ENCODE data around the gene MIS12.

Gene MIS12

DNA sequence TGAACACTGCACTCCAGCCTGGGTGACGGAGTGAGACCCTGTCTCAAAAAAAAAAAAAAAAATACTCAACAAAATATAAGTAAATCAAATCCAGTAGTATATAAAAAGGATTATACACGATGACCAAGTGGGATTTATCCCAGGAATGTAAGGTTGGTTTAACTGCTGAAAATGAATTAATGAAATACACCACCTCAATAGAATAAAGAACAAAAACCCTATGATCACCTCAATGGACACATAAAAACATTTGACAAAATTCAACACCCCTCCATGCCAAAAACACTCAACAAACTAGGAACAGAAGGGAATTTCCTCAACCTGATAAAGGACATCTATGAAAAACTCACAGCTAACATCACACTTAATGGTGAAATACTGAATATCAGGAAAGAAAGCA lies 6.6 kb downstream of the MIS12 start:
- Histone ChIP-seq H3K9ac (ENCODE audit: low read depth, low read length, poor library complexity, severe bottlenecking) (no peak overlapping the region), H3K4me2 (ENCODE audit: low read depth, low read length, poor library complexity, severe bottlenecking) (no peak overlapping the region), H2AFZ (ENCODE audit: low read length) (no peak overlapping the region), H3K79me2 (ENCODE audit: insufficient read depth, low read length) (peaks cover 22% of the 10 kb centered on the region), H3K4me3 (ENCODE audit: low read length, poor library complexity, severe bottlenecking) (no peak overlapping the region), H4K20me1 (ENCODE audit: insufficient read depth, low read length, poor library complexity, severe bottlenecking) (peaks cover 24% of the 10 kb centered on the region), H3K9me3 (ENCODE audit: insufficient read depth, low read depth, low read length) (no peaks in the 10 kb centered on the region), H3F3A (ENCODE audit: low read depth) (no peaks in the 10 kb centered on the region), H3K36me3 (ENCODE audit: insufficient read depth, low read length) (peaks cover 23% of the 10 kb centered on the region; the same call in 1 of the 2 replicates), H3K4me1 (ENCODE audit: insufficient read depth, low read length, poor library complexity, severe bottlenecking) (peaks cover 4% of the 10 kb centered on the region), H3K9me2 (replicated peaks; ENCODE audit: low read depth, low read length) (no peaks in the 10 kb centered on the region), H3K27me3 (ENCODE audit: insufficient read depth, low read length, poor library complexity, severe bottlenecking) (no peaks in the 10 kb centered on the region)
- TF ChIP-seq EZH2phosphoT487 (IDR thresholded peaks at IDR 0.05; ENCODE audit: borderline replicate concordance) = no peak
- no peak for TF ChIP-seq CTCF (conservative IDR thresholded peaks at IDR 0.05; ENCODE audit: low read length)

DNA sequence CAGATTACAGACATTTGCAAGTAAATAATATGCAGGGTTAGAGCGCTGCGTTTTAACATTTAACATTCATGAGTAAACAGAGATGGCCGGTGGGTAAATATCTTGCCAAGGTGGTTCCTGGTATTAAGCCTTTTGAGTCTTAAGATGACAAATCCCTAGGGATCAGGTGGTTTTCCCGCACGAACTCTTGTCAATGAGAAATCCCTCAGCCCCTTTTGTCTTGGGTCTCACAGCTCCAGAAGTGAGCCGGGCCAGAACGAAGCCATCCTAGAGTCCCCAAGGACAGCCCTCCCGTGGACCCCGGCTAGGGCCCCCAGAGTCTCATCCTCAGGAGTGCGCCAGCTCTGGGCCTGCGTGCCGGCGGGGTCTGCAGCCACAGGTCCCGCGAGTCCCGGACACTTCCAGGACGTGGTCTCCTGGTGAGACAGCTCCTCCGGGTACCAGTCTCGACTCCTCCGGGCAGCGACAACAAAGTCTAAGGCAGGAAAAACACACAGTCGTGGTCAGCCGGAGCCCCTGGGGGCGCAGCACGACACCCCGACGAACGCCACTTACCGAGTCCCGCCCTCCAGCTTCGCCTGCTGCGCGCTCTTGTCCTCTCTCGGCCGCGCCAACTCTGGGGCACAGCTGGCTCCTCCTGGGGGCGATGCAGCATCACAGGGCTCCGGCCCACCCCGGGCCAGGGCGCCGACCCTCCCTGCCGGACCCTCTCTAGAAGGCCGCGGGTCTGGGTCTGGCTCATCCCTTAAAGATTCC lies 13.3 kb downstream of the MIS12 start:
- peaks cover 13% of the 10 kb centered on the region for H3K4me1 ChIP-seq (ENCODE audit: insufficient read depth, low read length, poor library complexity, severe bottlenecking)
- H3K79me2 ChIP-seq (ENCODE audit: insufficient read depth, low read length) = no peaks in the 10 kb centered on the region
- TF ChIP-seq CTCF (conservative IDR thresholded peaks at IDR 0.05; ENCODE audit: low read length) (no peak), EZH2phosphoT487 (IDR thresholded peaks at IDR 0.05; ENCODE audit: borderline replicate concordance) (no peak)
- H3F3A ChIP-seq (ENCODE audit: low read depth) = no peaks in the 10 kb centered on the region
- no peaks in the 10 kb centered on the region for H3K36me3 ChIP-seq (ENCODE audit: insufficient read depth, low read length)
- no peak overlapping the region for H2AFZ ChIP-seq (ENCODE audit: low read length)
- no peaks in the 10 kb centered on the region for H4K20me1 ChIP-seq (ENCODE audit: insufficient read depth, low read length, poor library complexity, severe bottlenecking)
- H3K9ac ChIP-seq (ENCODE audit: low read depth, low read length, poor library complexity, severe bottlenecking) = peak overlapping the region; percentile 56
- H3K4me3 ChIP-seq (ENCODE audit: low read length, poor library complexity, severe bottlenecking) = peak overlapping the region; percentile 73
- H3K27me3 ChIP-seq (ENCODE audit: insufficient read depth, low read length, poor library complexity, severe bottlenecking) = no peaks in the 10 kb centered on the region
- peak overlapping the region; percentile 76 for H3K4me2 ChIP-seq (ENCODE audit: low read depth, low read length, poor library complexity, severe bottlenecking)
- H3K9me3 ChIP-seq (ENCODE audit: insufficient read depth, low read depth, low read length) = no peaks in the 10 kb centered on the region
- no peaks in the 10 kb centered on the region for H3K9me2 ChIP-seq (replicated peaks; ENCODE audit: low read depth, low read length)

DNA sequence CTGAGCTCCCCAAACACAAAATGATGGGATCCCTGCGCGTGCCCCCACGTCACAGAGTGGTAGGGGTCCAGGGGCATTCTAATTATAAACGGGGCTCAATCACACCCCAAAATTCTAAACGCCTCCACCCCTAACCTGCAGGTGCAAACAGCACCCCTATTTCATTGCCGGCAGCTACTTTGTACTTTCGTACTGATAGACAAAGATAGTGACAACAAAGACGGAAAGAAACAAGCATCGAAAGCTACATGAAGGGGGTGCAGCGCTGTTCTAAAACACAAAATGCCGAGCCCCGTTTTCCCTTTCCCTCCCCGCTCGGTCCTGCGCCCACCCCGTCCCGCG lies 13.9 kb downstream of the MIS12 start:
- Histone ChIP-seq H3K4me1 (ENCODE audit: insufficient read depth, low read length, poor library complexity, severe bottlenecking) (peaks cover 13% of the 10 kb centered on the region), H3K4me3 (ENCODE audit: low read length, poor library complexity, severe bottlenecking) (peak overlapping the region; percentile 73), H3K27me3 (ENCODE audit: insufficient read depth, low read length, poor library complexity, severe bottlenecking) (no peaks in the 10 kb centered on the region), H3K9ac (ENCODE audit: low read depth, low read length, poor library complexity, severe bottlenecking) (peak overlapping the region; percentile 56), H2AFZ (ENCODE audit: low read length) (peak overlapping the region; percentile 76), H3K9me3 (ENCODE audit: insufficient read depth, low read depth, low read length) (no peaks in the 10 kb centered on the region), H3K9me2 (replicated peaks; ENCODE audit: low read depth, low read length) (no peaks in the 10 kb centered on the region), H3K79me2 (ENCODE audit: insufficient read depth, low read length) (no peaks in the 10 kb centered on the region), H4K20me1 (ENCODE audit: insufficient read depth, low read length, poor library complexity, severe bottlenecking) (no peaks in the 10 kb centered on the region), H3F3A (ENCODE audit: low read depth) (no peaks in the 10 kb centered on the region), H3K36me3 (ENCODE audit: insufficient read depth, low read length) (no peaks in the 10 kb centered on the region), H3K4me2 (ENCODE audit: low read depth, low read length, poor library complexity, severe bottlenecking) (peak overlapping the region; percentile 76)
- TF ChIP-seq CTCF (conservative IDR thresholded peaks at IDR 0.05; ENCODE audit: low read length) (no peak), EZH2phosphoT487 (IDR thresholded peaks at IDR 0.05; ENCODE audit: borderline replicate concordance) (no peak)

All from Loucy (cell line).